LNCAP (cell line): ENCODE results near the gene PKMYT1.

Source experiments
- CTCF ChIP-seq: fragments of 450-650 bp; IDR thresholded peaks from 2 replicates; pipeline ENCODE4 v1.5.1; 2017; ENCODE audit warnings: mild to moderate bottlenecking

PKMYT1 gene

DNA sequence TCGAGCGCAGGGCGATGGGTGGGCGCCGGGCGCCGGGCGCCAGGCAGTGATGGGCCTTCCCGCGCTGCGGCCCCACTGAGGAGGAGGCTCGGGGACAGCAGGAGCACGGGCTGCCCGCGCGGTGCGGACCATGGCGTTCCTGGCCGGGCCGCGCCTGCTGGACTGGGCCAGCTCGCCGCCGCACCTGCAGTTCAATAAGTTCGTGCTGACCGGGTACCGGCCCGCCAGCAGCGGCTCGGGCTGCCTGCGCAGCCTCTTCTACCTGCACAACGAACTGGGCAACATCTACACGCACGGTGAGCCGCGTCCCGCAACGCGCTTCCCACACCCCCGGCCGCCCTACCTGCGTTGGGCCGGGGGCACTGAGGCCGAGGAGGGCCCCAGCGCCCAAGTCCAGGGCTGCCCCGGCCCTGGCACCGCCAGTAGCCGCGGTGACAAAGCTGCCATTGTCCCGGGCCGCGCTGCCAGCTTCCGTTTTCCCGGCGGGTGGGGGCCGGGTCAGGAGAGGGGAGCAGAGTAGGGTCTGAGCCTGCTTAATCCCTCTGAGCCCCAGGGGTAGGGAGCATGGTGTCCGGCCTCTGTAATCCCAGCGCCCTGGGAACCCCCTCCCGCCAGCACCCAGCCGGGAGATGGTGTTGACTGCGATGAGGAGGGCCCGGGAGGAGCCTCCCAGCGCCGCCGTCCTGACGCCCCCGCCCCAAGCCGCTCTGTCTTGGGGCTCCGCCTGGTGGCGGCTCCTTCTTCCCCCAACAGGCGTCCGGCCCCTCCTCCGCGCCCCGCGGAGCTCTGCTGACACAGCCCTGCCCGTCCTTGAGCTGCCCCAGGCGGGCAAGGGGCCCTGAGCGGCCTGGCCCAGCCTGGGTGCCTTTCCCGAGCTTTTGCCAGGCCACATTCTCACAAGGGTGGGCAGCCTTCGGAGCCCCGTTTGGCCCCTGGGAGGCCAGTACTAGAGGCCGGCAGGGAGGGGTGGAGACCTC, 10.4 kb downstream of the PKMYT1 start:
- TF ChIP-seq CTCF = peak; percentile 48

DNA sequence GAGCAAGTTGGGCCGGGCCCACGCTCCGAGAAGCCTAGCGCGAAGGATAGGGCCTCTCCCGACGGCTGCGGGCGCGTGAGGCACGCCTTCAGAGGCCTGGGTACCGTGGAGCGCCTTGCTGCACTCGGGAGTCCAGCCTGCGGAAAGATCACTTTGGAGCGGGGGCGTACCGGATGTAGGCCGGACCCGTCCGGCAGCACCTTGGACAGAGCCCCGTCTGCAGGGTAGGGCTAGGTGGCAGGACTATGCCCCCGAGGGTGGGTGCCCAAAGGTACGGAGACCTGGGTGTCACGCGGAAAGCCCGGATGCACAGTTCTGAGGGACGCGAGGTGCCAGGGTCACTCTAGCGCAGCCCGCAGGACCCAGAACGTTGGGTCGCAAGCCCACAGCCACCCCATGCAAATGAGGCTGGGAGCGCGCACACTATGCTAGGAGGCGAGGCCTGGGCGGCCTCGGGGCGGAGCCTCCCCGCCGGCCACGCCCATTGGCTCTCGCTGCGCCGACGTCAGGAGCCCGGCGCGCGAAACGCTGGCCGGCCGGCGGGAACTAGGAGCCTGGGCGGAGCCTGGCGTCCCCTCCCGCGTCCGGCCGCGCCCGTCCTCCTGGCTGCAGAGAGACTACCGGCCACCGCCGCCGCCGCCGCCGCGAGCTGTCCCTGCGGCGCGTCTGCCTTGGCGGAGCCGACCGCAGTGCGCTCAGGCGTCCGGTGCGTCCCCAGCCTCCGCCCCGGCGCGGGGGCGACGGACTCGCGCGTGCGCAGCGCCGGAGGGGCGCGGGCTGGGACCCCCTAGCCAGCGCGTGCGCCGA, 11.3 kb downstream of the PKMYT1 start, which contains the start of gene PAQR4:
Gene PAQR4 (plus strand): TSS at position 611 of the 807 bp plus-strand sequence. CDS start 327 bp downstream, outside the sequence.
- no peak for TF ChIP-seq CTCF

- TF ChIP-seq CTCF = no peak
Observed at GRCh38 chr16:2968368-2968737, 11.9 kb downstream of the PKMYT1 start.

GRCh38 chr16:2967721-2968161, 12.5 kb downstream of the PKMYT1 start:
- no peak for TF ChIP-seq CTCF

- TF ChIP-seq CTCF = no peak
Observed at GRCh38 chr16:2967211-2967631, 13.0 kb downstream of the PKMYT1 start.

GRCh38 chr16:2966808-2967191, 13.4 kb downstream of the PKMYT1 start:
- peak; percentile 21; the same call in 1 of the 2 replicates for TF ChIP-seq CTCF

GRCh38 chr16:2966043-2966807, 14.0 kb downstream of the PKMYT1 start:
- TF ChIP-seq CTCF = no peak
